ENCODE measurements around the gene ADM.

ADM gene

GRCh38 chr11:10310301-10310841, 5.5 kb downstream of the ADM start:
- DNase-seq = no peak

- no peak for DNase-seq
Measured at GRCh38 chr11:10311802-10312201, 6.9 kb downstream of the ADM start.

DNA sequence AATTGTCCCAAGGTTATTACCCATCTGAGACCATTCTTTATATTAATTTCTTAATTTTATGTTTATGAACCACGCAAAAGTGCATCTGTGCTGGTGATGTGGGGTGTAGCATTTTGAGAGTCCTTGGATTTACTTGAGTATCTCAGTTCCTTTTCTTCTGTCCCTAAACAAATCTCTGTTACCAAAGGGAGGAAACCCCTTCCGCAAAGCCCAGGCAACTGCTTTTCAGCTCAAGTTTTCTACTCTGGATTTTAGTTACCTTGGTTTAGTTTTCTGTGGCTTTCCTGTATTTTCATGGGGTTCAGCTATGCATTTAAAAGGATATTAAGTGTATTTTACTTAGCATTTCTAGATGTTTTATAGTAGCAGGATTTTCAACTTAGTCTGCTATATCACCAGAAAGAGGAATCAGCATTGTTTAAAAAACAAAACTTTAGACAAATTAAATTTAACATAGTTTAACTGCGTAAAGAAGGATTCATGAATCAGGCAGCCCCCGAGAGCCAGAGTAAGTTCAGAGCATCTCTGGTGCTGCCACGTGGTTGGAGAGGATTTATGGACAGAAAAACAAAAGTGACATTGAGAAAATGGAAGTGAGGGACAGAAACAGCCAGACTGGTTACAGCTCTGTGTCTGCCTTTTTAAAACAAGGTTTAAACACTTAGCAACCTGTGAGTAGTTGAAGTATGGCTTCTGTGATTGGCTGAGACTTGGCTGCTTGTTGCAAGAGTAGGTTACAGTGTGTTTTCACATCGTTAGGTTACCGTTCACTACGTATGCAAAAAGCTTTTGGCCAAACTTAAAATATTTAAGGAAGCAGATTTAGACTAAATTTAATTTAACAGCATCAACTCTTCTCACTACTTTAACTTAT, 9.6 kb downstream of the ADM start:
- no peak for DNase-seq

- DNase-seq = no peak
Measured at GRCh38 chr11:10315083-10315482, 10.2 kb downstream of the ADM start.

GRCh38 chr11:10317151-10317755, 12.4 kb downstream of the ADM start:
- no peak for DNase-seq

- no peak for DNase-seq
Measured at GRCh38 chr11:10317776-10318526, 13.1 kb downstream of the ADM start.

DNA sequence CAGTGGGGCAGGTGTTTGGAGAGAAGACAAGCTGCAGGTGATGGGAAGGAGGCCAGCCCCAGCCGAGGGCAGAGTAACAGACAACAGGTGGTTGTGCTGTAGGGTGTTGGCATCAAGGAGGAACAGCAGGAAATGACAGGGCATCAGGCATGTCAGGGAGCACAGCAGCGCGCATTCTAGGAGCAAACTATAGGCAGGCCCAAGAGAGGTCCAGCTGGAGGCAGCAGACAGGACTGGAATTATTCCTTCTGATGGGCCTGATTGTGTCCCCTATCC, 13.6 kb downstream of the ADM start:
- no peak for DNase-seq

- no peak for DNase-seq
Measured at GRCh38 chr11:10319702-10320558, 15.1 kb downstream of the ADM start.

DNA sequence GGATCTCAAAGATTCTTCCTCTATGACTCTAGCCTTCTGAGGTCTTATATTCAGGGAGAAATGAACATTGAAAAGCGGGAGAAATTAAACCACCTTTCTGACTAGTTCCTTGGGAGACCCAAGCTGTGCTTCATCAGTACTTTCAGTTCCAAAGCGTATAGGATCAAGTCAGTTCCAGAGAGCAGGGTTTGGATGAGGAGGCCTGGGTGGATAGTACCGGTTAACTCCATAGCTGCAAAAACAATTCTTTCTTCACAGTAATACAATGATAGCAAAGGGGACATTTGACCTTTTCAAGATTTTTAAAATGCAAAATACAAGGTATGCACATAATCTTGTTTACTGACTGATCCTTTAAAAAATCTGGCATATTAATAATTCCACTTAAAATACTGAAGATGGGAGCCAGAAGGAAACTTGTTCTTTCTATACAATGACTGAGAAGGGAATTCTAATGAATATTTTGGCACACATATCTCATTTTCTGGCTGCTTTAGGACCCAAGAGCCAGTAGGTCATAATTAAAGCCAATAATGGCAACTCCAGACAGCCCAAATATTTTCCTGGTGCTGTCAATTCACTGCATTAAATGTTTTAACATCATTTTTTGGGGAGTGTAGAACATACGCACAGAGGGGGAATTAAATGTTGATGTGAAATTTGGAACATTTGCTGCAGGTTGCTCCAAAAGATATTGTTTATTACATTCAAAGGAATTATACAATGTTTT, 16.0 kb downstream of the ADM start:
- DNase-seq = no peak

DNA sequence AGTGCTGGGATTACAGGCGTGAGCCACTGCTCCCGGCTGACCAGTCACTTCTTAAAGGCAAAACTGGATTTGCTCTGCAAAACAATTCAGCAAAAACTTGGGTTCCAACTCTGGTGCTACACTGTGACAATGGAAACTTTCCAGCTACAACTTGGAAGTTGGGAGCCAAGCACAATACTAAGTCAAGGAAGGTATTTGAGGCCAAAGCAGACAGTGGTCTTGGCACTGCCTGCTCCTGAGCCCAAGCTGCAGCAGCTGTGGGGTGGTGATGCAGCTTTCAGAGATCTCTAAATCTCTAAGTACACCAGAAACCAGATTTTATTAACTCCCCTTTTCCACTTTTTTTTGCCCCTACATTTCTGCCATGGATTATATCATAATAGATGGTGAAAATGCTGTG, 17.5 kb downstream of the ADM start:
- no peak for DNase-seq

DNA sequence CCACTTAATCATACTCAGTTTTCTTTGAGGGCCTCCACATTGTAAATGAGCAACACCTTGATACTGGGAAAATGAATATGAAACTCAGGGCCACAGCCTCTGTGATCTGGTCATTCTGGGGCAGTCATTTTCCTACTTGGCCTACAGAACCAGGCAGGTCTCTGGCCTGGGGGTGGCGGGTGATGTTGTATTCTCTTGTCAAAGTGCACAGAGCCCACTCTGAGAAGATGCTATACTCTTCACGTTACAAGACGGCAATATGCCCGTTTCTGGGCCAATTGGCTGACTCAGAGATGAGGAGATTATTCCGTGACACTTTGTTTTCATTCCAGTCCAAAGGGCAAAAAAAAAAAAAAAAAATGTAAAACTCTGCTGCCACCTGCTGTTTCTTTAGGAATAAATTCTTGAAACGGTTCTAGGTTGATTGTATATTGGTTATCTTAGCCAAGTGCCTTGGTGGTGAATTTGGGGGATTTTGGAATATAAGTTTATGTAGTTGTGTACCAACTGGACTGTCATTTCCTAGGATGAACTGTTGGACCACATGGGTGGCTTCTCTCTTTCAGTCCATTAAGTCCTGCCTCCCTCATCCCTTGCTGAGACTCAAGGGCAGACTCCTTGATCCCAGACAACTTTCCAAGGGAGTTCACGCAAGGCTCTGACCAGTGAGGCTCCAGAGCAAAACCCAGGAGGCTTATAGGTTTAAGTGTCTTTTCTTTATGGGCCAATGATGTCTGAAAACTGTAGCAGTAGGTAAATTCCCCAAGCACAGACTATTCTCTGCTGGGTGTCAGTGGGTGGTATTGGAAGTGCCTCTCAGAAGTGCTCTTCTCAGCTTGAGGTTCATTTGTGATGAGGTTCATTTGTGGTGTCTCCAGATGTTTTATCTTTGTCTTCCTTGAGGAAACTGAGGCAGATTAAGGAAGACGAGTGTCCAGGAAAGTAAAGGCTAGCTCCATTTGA, 18.2 kb downstream of the ADM start:
- DNase-seq = peak; percentile 82

DNA sequence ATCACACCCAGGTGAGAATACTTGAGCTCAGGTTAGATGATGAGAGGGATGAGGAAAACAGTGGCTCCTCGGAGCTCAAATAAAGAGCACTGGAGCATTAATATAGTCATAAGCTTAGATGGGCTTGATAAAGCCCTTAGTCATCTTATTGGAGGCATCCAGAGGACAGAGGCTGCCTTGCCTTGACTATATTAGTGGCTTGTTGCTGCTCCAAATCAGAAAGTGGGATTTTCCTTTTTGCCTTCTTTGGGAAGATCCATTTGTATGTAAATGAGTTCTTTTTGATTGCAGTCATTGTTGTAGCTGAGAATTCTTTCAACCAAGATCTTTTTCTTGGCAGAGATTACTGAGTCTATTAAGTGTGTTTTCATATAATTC, 18.9 kb downstream of the ADM start:
- DNase-seq = no peak

DNA sequence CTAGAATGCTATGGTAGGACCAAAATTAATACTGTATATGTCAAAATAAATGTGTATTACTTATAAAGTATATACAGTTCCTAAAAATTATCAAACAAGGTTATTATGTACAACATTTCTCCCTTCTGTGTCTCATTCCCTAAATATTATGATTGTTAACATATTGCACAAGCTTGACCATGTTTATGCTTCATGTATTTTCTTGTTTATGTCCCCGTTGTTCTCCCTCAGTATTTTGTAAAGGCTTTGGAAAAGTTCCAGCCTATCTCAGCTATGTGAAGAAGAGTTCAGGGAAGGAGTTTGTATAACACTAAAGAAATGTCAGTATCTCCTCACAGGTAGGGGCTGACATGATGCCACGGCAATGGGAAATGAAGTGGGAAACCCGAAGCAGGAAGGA, 19.6 kb downstream of the ADM start:
- no peak for DNase-seq

DNA sequence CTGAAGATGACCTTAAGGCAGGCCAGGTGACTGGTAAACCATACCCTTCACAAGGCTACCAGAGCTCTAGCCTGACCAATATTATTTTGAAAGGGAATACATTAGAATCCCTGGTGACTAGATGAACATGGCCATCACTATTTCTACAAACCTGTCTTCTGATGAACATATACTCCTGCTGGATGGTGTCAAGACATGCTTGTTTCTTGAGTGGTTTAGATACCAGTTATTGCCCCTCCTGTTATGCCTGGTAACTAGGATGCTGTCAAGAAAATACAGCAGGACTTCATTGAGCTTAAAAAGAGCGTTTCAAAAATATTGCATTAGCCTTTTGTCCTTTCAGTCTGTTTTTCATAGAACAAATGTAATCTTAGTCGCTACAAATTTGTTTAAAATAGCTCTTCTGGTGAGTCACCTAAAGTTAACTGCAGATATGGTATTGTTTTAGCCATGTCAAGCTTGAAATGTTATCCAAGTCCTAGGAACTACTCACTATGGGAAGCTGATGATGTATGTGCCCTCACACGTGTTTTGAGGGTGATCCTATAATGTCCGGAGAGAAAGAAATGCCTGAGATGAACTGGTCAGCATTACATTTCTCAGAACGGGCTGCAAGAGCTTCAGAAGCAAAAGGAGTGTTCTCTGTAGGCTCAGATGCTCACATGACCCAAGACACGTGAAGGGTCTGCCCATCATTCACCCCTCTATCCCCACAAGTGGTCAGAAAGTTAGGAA, 20.6 kb downstream of the ADM start:
- no peak for DNase-seq

GRCh38 chr11:10326012-10326964, 21.4 kb downstream of the ADM start:
- no peak for DNase-seq

DNA sequence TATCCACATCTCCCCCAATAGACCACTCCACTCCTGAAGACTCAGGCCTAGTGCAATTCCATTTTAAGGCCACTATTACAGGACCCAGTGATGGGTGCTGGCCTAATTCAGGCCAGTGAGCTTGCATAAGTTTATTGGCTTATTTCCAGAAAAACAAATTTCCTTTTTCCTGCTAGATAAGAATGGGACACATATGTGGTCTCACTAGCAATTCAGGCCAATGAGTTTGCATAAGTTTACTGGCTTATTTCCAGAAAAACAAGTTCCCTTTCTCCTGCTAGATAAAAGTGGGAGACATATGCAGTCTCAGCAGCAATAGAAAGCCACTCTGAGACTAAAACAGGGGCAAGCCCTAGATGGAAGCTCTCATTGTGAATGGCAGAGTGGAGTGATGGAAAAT, 22.4 kb downstream of the ADM start:
- no peak for DNase-seq

DNA sequence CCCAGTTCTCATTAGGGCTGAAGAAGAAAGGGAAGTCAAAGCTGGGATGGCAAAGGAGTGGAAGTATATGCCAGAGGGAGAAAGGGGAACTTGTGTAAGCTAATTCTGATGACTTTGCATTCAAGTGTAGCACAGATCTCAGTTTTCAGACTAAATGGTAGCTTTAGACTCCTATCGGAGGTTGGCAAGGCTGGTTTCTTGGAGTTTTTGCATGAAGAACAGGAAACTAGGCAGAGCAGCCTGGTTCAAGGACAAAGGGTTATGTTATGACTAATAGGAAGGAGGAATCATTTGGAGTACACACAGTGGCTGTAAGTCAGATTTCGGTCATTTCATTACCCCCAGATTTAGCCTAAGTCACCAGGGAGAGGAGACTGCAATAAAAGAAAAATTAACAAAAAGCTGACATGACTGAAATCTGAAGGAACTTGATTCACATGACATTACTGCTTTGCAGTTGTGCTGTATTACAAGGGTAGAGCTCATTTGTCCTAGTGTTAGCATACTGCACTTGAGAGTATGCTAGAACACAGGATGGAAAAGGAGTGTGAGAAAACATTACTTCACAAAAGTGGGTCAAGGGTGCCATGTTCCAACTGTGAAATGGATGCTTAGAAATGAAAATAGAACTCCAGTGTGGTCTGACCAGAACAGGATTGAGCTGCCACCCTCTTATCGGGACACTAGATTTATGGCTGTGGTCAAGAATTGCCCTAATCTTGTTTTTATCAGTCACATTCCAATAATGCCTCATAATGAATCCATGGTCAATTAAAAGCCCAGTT, 23.6 kb downstream of the ADM start:
- no peak for DNase-seq

- DNase-seq = no peak
Measured at GRCh38 chr11:10329356-10329755, 24.5 kb downstream of the ADM start.
